Measurements from ENCODE around the gene TBC1D14. TPM values are rescaled to one million over a fixed set of nuclear protein-coding genes. Genes with fewer than 3 reads are reported as not detected.

TBC1D14 gene
- total and polyA plus RNA-seq, 10 of the 15 experiments (the other 5 are each of a cell fraction or from before 2014, with no cell fraction given) = 0.87 to 39.3 (median 30.1) TPM

DNA sequence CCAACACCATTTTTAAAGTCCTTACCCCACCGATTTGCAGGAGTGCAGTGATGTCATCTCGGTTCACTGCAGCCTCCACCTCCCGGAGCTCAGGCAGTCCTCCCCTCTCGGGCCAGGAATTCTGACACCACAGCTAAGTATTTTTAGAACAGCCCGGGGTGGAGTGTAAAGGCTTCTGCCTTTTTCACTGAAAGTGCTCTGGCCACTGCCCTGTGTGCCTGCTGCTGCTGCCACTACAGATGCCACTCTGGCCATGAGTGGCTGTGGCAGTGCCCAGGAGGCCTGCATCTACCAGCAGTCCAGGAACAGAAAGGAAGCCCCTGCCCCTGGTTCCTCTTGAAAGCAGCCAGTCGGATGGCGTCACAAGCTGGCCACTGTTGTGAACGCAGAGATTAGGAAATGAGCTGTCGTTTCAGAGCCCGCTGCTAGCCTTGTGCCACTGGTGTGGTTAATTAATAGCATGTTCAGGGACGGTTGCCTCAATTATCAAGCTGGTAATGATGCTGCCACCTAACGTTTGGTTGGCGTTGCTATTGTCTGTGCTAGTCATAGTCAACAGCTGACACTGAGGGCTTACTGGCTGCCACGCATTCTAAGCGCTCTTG, 23.6 kb upstream of the TBC1D14 start (continued):
- TF ChIP-seq RAD21 (IDR thresholded peaks at IDR 0.05; ENCODE audit: insufficient read depth, low read depth, low read length) (0 out of 2 replicates have a peak, but pooled peaks have one; percentile 1), SMC3 (IDR thresholded peaks at IDR 0.05; ENCODE audit: borderline replicate concordance, low read length) (peak; percentile 20; the same call in 1 of the 2 replicates), MTA2 (IDR thresholded peaks at IDR 0.05; ENCODE audit: low read depth) (peak; percentile 37; the same call in 1 of the 2 replicates)

DNA sequence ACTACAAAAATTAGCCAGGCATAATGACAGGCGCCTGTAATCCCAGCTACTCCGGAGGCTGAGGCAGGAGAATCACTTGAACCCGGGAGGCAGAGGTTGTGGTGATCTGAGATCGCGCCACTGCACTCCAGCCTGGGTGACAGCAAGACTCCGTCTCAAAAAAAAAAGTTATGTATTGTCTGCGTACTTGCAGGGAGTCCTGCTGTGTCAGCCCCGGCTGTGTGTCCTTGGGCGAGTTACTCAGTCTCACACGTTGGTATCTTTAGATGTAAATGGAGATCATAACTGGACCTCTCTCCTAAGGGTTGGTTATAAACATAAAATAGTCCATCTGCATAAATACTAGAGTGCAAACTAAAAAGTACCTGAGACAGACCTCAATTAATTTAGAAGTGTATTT, 22.7 kb upstream of the TBC1D14 start:
- Histone ChIP-seq H3K79me2 (ENCODE audit: control insufficient read depth, insufficient read depth, low read length) (no peaks in the 10 kb centered on the region), H3K4me1 (ENCODE audit: control insufficient read depth, insufficient read depth, low read length) (peaks cover 2% of the 10 kb centered on the region), H4K20me1 (ENCODE audit: control insufficient read depth, insufficient read depth) (no peaks in the 10 kb centered on the region), H3K27me3 (replicated peaks in 1 of 2; ENCODE audit: control insufficient read depth in 2 of 2, insufficient read depth in 2 of 2, low read length in 1 of 2) (no peaks in the 10 kb centered on the region), H3K9ac (ENCODE audit: control insufficient read depth, insufficient read depth, low read length) (no peak overlapping the region), H3K36me3 (ENCODE audit: control insufficient read depth in 2 of 2, insufficient read depth in 2 of 2, low read length in 1 of 2) (peaks cover under 1 to 4% of the 10 kb centered on the region in 2 experiments; a peak in 2 of 4 replicates), H3K9me3 (replicated peaks; ENCODE audit: control insufficient read depth, insufficient read depth, low read length) (peaks cover 9% of the 10 kb centered on the region; the same call in 1 of the 3 replicates), H2AFZ (ENCODE audit: control insufficient read depth, low read depth, low read length) (no peak overlapping the region), H3K4me3 (no peak overlapping the region), H3K27ac (ENCODE audit: control insufficient read depth, insufficient read depth) (no peak overlapping the region), H3K4me2 (ENCODE audit: control insufficient read depth, insufficient read depth) (no peak overlapping the region)
- no peak for ATAC-seq
- ChIA-PET SMC1A (ENCODE audit: uncharacterized antibody, unreplicated experiment) (interaction anchor here (0.8 to 2.5 kb wide), 9 partner anchors 12 to 184 kb away, joined by 3 to 20 read pairs (median 5); partner anchors contain the start of genes BLOC1S4 and TADA2B), CTCF (interaction anchor here (0.7 to 6.6 kb wide), 17 partner anchors 12 to 212 kb away, joined by 3 to 64 read pairs (median 6); partner anchors contain the start of genes BLOC1S4, GRPEL1 and TBC1D14), RAD21 (ENCODE audit: unreplicated experiment) (interaction anchor here (0.8 to 3.3 kb wide), 5 partner anchors 13 to 181 kb away, joined by 3 to 13 read pairs (median 3); partner anchors contain the start of gene GRPEL1), POLR2A (interaction anchor here (0.6 kb wide), 1 partner anchor 22 kb away, joined by 3 read pairs; no protein-coding TSS in a partner anchor)
- 88% methylated on average over 10 of the region's 10 CpGs for WGBS (ENCODE audit: insufficient coverage, insufficient replicate concordance, low lambda C conversion rate, missing lambda C conversion rate)
- no TSS peak for BruUV-seq (replicated peaks)
- DNase-seq (ENCODE audit: low read depth, low spot score) = no peak
- intact Hi-C loops (cut with micrococcal nuclease; ENCODE audit: unreplicated experiment) (no loop called here), in situ Hi-C loops (cut with MboI) (no loop called here)
- no peak for FAIRE-seq
- TF ChIP-seq ZNF217 (IDR thresholded peaks at IDR 0.05) (no peak), SMAD5 (IDR thresholded peaks at IDR 0.05; ENCODE audit: low read depth) (no peak), CHD1 (IDR thresholded peaks at IDR 0.05; ENCODE audit: low read depth, low read length) (no peak), HDAC6 (IDR thresholded peaks at IDR 0.05; ENCODE audit: unreplicated experiment) (no peak), IKZF2 (IDR thresholded peaks at IDR 0.05) (no peak), ZBTB33 (IDR thresholded peaks at IDR 0.05) (no peak), RELA (IDR thresholded peaks at IDR 0.05; ENCODE audit: borderline replicate concordance, partially characterized antibody) (no peak)
- TF ChIP-seq, protein P1, sequence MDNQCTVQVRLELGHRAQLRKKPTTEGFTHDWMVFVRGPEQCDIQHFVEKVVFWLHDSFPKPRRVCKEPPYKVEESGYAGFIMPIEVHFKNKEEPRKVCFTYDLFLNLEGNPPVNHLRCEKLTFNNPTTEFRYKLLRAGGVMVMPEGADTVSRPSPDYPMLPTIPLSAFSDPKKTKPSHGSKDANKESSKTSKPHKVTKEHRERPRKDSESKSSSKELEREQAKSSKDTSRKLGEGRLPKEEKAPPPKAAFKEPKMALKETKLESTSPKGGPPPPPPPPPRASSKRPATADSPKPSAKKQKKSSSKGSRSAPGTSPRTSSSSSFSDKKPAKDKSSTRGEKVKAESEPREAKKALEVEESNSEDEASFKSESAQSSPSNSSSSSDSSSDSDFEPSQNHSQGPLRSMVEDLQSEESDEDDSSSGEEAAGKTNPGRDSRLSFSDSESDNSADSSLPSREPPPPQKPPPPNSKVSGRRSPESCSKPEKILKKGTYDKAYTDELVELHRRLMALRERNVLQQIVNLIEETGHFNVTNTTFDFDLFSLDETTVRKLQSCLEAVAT (IDR thresholded peaks at IDR 0.05) = no peak
- TF ChIP-seq, protein P2, sequence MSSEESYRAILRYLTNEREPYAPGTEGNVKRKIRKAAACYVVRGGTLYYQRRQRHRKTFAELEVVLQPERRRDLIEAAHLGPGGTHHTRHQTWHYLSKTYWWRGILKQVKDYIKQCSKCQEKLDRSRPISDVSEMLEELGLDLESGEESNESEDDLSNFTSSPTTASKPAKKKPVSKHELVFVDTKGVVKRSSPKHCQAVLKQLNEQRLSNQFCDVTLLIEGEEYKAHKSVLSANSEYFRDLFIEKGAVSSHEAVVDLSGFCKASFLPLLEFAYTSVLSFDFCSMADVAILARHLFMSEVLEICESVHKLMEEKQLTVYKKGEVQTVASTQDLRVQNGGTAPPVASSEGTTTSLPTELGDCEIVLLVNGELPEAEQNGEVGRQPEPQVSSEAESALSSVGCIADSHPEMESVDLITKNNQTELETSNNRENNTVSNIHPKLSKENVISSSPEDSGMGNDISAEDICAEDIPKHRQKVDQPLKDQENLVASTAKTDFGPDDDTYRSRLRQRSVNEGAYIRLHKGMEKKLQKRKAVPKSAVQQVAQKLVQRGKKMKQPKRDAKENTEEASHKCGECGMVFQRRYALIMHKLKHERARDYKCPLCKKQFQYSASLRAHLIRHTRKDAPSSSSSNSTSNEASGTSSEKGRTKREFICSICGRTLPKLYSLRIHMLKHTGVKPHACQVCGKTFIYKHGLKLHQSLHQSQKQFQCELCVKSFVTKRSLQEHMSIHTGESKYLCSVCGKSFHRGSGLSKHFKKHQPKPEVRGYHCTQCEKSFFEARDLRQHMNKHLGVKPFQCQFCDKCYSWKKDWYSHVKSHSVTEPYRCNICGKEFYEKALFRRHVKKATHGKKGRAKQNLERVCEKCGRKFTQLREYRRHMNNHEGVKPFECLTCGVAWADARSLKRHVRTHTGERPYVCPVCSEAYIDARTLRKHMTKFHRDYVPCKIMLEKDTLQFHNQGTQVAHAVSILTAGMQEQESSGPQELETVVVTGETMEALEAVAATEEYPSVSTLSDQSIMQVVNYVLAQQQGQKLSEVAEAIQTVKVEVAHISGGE (CRISPR knock-in tag; IDR thresholded peaks at IDR 0.05) = no peak
